OCI-LY7 (cell line): ENCODE measurements around the gene RPL29. TPM values are rescaled to one million over a fixed set of nuclear protein-coding genes. Genes with fewer than 3 reads are reported as not detected.

Experiments used
- BruUV-seq: library from RNA; stranded (reverse); fragments of 400-500 nt; replicated peaks from 2 replicates; lab custom pipeline; 2021; lab: Mats Ljungman, UMichigan
- CTCF ChIA-PET: fragments of 300-600 bp; sonication (Branson Sonifier 250); formaldehyde crosslinking; loops from one replicate; lab custom pipeline; 2022; ENCODE audit warnings: antibody characterized with exemption; ENCODE audit not compliant: unreplicated experiment; lab: Charles Lee
- POLR2A ChIA-PET: fragments of 300-600 bp; sonication (Branson Sonifier 250); formaldehyde crosslinking; loops from one replicate; lab custom pipeline; 2022; ENCODE audit warnings: antibody characterized with exemption; lab: Charles Lee
- DNase-seq: peaks from one replicate; pipeline ENCODE4 v3.0.0-alpha.2; 2015; ENCODE audit warnings: low spot score
- H2AFZ ChIP-seq: fragments of 200-600 bp; sonication (generic), shearing (Covaris generic); 2 replicates; pipeline ENCODE4 v1.6.1; 2014; ENCODE audit warnings: mild to moderate bottlenecking, antibody characterized with exemption, low read length, moderate library complexity
- H3K27ac ChIP-seq: fragments of 200-600 bp; sonication (generic); 2 replicates; pipeline ENCODE4 v1.5.1; 2014; ENCODE audit warnings: mixed run types, low read depth, mild to moderate bottlenecking, moderate library complexity, low read length, inconsistent platforms; ENCODE audit not compliant: poor library complexity, severe bottlenecking
- H3K36me3 ChIP-seq: fragments of 200-600 bp; sonication (generic); 2 replicates; pipeline ENCODE4 v1.6.1; 2014; ENCODE audit warnings: mild to moderate bottlenecking, antibody characterized with exemption, low read length, moderate library complexity, mixed read lengths; ENCODE audit not compliant: insufficient read depth
- H3K4me1 ChIP-seq: fragments of 200-600 bp; sonication (generic); 2 replicates; pipeline ENCODE4 v1.5.1; 2014; ENCODE audit warnings: mild to moderate bottlenecking, low read length; ENCODE audit not compliant: insufficient read depth, poor library complexity, severe bottlenecking
- H3K4me2 ChIP-seq: fragments of 200-600 bp; sonication (generic); 2 replicates; pipeline ENCODE4 v1.6.1; 2014; ENCODE audit warnings: mild to moderate bottlenecking, low read length
- H3K4me3 ChIP-seq: fragments of 200-600 bp; sonication (generic); 2 replicates; pipeline ENCODE4 v1.5.1; 2014; ENCODE audit warnings: mild to moderate bottlenecking, low read depth, low read length; ENCODE audit not compliant: poor library complexity, severe bottlenecking
- H3K79me2 ChIP-seq: fragments of 200-600 bp; sonication (generic); 2 replicates; pipeline ENCODE4 v1.6.1; 2016; ENCODE audit warnings: low read depth, mild to moderate bottlenecking, low read length, moderate library complexity, mixed read lengths; ENCODE audit not compliant: insufficient read depth
- H3K9me2 ChIP-seq: fragments of 200-600 bp; sonication (generic); 2 replicates; pipeline ENCODE4 v1.6.1; 2016; ENCODE audit warnings: mild to moderate bottlenecking, low read length, mixed read lengths; ENCODE audit not compliant: insufficient read depth
- H3K9me3 ChIP-seq: fragments of 200-600 bp; sonication (generic); 2 replicates; pipeline ENCODE4 v1.6.1; 2014; ENCODE audit warnings: mild to moderate bottlenecking, mixed run types, low read length, mixed read lengths
- H4K20me1 ChIP-seq: fragments of 200-600 bp; sonication (generic); 2 replicates; pipeline ENCODE4 v1.6.1; 2014; ENCODE audit warnings: mild to moderate bottlenecking, antibody characterized with exemption, low read length, moderate library complexity, mixed read lengths; ENCODE audit not compliant: insufficient read depth
- EZH2phosphoT487 ChIP-seq: fragments of 200-600 bp; sonication (generic); IDR thresholded peaks from 2 replicates; pipeline ENCODE4 v1.6.1; 2018; ENCODE audit warnings: low read depth, borderline replicate concordance, mild to moderate bottlenecking, mixed run types, antibody characterized with exemption, low read length, moderate library complexity, mixed read lengths
- intact Hi-C: fragments of 100-400 bp; cut with micrococcal nuclease; formaldehyde crosslinking; loops from one replicate; pipeline ENCODE4 v1.10.0; 2022; ENCODE audit not compliant: unreplicated experiment
- total RNA-seq, 2 experiments: library from RNA; depleted of rRNA in 1 of 2; stranded (reverse); fragments of >200 nt in 1 of 2; shearing (Covaris generic) in 1 of 2; gene quantifications; 2 replicates each; pipeline ENCODE4 v1.2.3, GENCODE V29; 2014 to 2022
- TF ChIP-seq, protein P1 (sequence below): fragments of 200-600 bp; sonication (generic); conservative IDR thresholded peaks from 2 replicates; pipeline ENCODE4 v1.5.1; 2014; ENCODE audit warnings: mild to moderate bottlenecking, antibody characterized with exemption, low read length, moderate library complexity, mixed read lengths

RPL29 gene
- total RNA-seq, 2 experiments from 2014 or later, result 1,535 to 1,781 TPM

DNA sequence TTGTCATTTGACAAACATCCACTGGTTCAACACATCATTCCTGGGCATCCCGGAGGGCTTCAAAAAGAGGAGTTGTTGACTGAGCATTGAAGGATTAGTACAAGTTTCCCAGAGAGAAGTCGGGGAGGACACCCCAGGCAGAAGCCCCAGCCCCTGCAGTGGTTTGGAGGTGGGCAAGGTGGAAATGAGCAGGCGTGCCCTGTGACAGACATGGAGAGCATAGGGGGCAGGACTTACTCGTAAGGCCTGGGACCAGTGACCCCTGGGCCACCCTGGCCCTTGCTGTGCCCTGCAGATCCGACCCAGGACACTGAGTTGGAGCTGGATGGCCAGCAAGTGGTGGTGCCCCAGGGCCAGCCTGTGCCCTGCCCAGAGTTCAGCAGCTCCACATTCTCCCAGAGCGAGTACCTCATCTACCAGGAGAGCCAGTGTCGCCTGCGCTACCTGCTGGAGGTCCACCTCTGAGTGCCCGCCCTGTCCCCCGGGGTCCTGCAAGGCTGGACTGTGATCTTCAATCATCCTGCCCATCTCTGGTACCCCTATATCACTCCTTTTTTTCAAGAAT is 47.6 kb downstream of the RPL29 start:
- intact Hi-C loops, result no loop called here
- TF ChIP-seq, protein P1, sequence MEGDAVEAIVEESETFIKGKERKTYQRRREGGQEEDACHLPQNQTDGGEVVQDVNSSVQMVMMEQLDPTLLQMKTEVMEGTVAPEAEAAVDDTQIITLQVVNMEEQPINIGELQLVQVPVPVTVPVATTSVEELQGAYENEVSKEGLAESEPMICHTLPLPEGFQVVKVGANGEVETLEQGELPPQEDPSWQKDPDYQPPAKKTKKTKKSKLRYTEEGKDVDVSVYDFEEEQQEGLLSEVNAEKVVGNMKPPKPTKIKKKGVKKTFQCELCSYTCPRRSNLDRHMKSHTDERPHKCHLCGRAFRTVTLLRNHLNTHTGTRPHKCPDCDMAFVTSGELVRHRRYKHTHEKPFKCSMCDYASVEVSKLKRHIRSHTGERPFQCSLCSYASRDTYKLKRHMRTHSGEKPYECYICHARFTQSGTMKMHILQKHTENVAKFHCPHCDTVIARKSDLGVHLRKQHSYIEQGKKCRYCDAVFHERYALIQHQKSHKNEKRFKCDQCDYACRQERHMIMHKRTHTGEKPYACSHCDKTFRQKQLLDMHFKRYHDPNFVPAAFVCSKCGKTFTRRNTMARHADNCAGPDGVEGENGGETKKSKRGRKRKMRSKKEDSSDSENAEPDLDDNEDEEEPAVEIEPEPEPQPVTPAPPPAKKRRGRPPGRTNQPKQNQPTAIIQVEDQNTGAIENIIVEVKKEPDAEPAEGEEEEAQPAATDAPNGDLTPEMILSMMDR, result no peak
- no peak for TF ChIP-seq EZH2phosphoT487
- CTCF ChIA-PET, result no interaction called here
- no peaks in the 10 kb centered on the region for H3K9me3 ChIP-seq
- H3K4me2 ChIP-seq, result no peak overlapping the region
- no peaks in the 10 kb centered on the region for H3K79me2 ChIP-seq
- no peak overlapping the region for H3K4me3 ChIP-seq
- peaks cover 2% of the 10 kb centered on the region for H3K4me1 ChIP-seq
- BruUV-seq, result no TSS peak
- no peak overlapping the region for H2AFZ ChIP-seq
- no peaks in the 10 kb centered on the region for H3K9me2 ChIP-seq
- POLR2A ChIA-PET, result no interaction called here
- no peak overlapping the region for H3K27ac ChIP-seq
- no peaks in the 10 kb centered on the region for H4K20me1 ChIP-seq
- no peaks in the 10 kb centered on the region for H3K36me3 ChIP-seq
- no peak for DNase-seq

DNA sequence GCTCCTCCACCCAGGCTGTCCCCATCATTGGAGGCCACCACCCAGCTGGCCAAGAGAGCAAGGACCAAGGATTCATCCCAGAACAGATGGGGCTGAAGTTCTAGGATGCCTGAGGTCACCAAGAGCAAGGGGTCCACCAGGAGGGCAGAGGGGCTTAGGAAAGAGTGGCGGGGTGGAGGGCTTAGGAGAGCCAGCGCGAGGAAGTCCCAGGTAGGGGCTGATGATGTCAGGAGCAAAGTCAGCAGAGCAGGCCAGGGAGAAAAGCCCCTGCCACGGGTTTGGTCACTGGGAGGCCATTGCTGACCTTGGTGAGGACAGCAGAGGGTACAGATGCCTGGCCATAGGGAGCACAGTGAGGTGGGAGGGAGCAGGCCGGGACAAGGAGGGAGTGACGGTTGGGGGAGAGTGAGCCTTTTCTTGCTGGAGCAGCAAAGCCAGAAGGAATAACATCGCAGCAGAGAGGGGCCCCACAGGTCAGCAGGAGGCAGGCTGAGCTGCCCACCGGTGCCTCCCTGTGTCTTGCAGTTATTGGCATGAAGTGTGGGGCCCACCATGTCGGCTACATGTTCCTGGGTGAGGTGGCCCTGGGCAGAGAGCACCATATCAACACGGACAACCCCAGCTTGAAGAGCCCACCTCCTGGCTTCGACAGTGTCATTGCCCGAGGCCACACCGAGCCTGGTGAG is 48.3 kb downstream of the RPL29 start:
- Histone ChIP-seq H3K9me2 (no peaks in the 10 kb centered on the region), H3K4me1 (peaks cover 10% of the 10 kb centered on the region), H3K79me2 (no peaks in the 10 kb centered on the region), H3K4me2 (no peak overlapping the region), H4K20me1 (no peaks in the 10 kb centered on the region), H3K9me3 (no peaks in the 10 kb centered on the region), H3K4me3 (no peak overlapping the region), H2AFZ (no peak overlapping the region), H3K36me3 (no peaks in the 10 kb centered on the region), H3K27ac (no peak overlapping the region)
- intact Hi-C loops, result no loop called here
- no TSS peak for BruUV-seq
- POLR2A ChIA-PET, result no interaction called here
- TF ChIP-seq, protein P1, result no peak
- TF ChIP-seq EZH2phosphoT487, result no peak
- CTCF ChIA-PET, result interaction anchor here (0.8 kb wide), 1 partner anchor 18 kb away, joined by 3 read pairs; no protein-coding TSS in a partner anchor
- no peak for DNase-seq

DNA sequence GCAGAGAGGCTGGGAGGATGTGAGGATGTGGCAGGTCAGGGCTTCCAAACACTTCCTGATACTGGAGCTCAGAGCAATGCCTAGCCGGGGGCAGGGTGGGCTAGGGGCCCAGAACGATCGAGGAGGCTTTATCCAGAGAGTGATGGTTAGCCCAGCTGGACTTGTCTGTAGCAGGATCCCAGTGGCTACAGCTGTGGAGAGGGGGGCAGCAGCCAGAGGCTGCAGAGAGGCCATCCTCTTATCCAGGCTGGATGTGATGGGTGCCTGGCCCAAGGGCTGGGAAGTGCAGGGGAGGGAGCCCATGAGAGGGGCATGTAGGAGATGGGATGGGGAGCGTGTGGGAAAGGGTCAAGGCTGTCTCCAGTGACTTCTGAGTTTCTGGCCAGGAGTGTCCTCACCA is 48.9 kb downstream of the RPL29 start:
- Histone ChIP-seq H3K9me3 (no peaks in the 10 kb centered on the region), H3K79me2 (no peaks in the 10 kb centered on the region), H3K9me2 (no peaks in the 10 kb centered on the region), H4K20me1 (no peaks in the 10 kb centered on the region), H3K4me2 (no peak overlapping the region), H3K4me3 (no peak overlapping the region), H3K36me3 (no peaks in the 10 kb centered on the region), H3K4me1 (peaks cover 11% of the 10 kb centered on the region), H2AFZ (no peak overlapping the region), H3K27ac (no peak overlapping the region)
- BruUV-seq, result no TSS peak
- CTCF ChIA-PET, result interaction anchor here (0.8 kb wide), 1 partner anchor 19 kb away, joined by 3 read pairs; no protein-coding TSS in a partner anchor
- TF ChIP-seq, protein P1, result no peak
- no peak for TF ChIP-seq EZH2phosphoT487
- DNase-seq, result no peak
- POLR2A ChIA-PET, result no interaction called here
- intact Hi-C loops, result no loop called here
